ENCODE results near the gene LEMD1. TPM values are rescaled to one million over a fixed set of nuclear protein-coding genes. Genes with fewer than 3 reads are reported as not detected.

Gene LEMD1, protein sequence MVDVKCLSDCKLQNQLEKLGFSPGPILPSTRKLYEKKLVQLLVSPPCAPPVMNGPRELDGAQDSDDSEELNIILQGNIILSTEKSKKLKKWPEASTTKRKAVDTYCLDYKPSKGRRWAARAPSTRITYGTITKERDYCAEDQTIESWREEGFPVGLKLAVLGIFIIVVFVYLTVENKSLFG
- total RNA-seq (2022; extraction: Qiagen RNA extraction): 0.15 TPM in 1 of 5 replicates, not detected in the others

GRCh38 chr1:205421798-205422197 is at the start of gene LEMD1:
Gene LEMD1, minus strand, starts transcription at chr1:205422056. Its CDS starts 1,520 bp downstream, at chr1:205420536.

GRCh38 chr1:205455581-205456382 is 33.9 kb upstream of the LEMD1 start, which contains the start of gene BLACAT1:
Gene BLACAT1, minus strand, starts transcription at chr1:205456045.

DNA sequence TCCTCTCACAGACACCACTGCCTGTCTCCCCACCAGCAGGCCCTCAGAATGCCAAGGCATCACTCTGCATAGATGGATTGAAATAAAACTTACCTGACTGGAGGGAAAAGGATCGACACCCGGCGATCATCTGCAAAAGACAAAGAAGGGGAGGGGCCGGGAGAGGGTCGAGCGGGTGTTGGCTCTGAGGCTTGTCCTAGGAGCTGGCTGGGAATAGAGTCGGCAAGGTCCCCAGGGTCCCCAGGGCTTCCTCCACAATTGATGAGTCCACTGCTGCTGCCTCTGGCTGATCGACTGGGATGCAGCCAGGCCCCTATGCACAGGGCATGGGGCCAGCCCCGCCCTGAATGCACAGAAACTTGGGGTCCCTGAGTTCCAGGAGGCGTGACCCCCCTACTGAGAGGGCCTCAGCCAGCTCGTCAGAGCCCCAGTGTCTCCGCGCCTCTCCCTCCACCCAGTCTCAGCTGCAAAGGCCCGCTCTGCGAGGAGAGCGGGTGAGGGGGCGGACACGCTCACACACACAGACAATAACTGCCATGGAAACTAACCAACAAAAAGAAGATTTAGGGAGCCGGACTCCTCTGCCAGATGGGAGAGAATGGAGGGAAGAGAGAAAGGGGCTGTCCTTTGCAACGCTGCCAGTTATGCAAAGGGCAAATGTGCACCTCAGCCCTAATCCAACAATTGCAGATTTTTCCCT is 65.3 kb downstream of the LEMD1 start, which contains the start of gene KLHDC8A:
TSS of gene KLHDC8A (minus strand) at position 483 of the 700 bp plus-strand sequence. CDS start 13,318 bp downstream, outside the sequence.

Other genes with a start within 250 kb of the LEMD1 start
- gene DSTYK, start 210.4 kb downstream of the LEMD1 start, total RNA-seq (2022; extraction: Qiagen RNA extraction): 6.9 to 9.2 TPM (median 8.0 TPM) in 5 replicates
- 1.4 to 1.8 TPM (median 1.6 TPM) in 5 replicates for gene TMCC2, start 194.1 kb downstream of the LEMD1 start, total RNA-seq (2022; extraction: Qiagen RNA extraction)
- gene NUAK2, start 100.3 kb downstream of the LEMD1 start, total RNA-seq (2022; extraction: Qiagen RNA extraction): 21.3 to 27.0 TPM (median 24.7 TPM) in 5 replicates
- gene KLHDC8A, start 65.1 kb downstream of the LEMD1 start, total RNA-seq (2022; extraction: Qiagen RNA extraction): 0.63 to 1.4 TPM (median 0.78 TPM) in 5 replicates
- gene BLACAT1, start 34.0 kb upstream of the LEMD1 start, total RNA-seq (2022; extraction: Qiagen RNA extraction): 0.03 TPM in 1 of 5 replicates, not detected in the others
- 0.76 to 1.2 TPM (median 1.00 TPM) in 5 replicates for gene CDK18, start 82.6 kb upstream of the LEMD1 start, total RNA-seq (2022; extraction: Qiagen RNA extraction)
- gene ELK4, start 210.0 kb upstream of the LEMD1 start, total RNA-seq (2022; extraction: Qiagen RNA extraction): 6.0 to 7.1 TPM (median 6.7 TPM) in 5 replicates

Data from A549 treated with AZD2906 at 1 μM for 4 hours (cell line).